ENCODE results near the gene KCNK13. TPM values are rescaled to one million over a fixed set of nuclear protein-coding genes. Genes with fewer than 3 reads are reported as not detected.
"Not testable (repeated sequence)": the region's sequence is repeated elsewhere in the genome, so short reads cannot be mapped to it uniquely, and the experiment has no call there.

Gene KCNK13
- polyA plus RNA-seq (ENCODE audit: low read depth in 6 of 6): not detected

DNA sequence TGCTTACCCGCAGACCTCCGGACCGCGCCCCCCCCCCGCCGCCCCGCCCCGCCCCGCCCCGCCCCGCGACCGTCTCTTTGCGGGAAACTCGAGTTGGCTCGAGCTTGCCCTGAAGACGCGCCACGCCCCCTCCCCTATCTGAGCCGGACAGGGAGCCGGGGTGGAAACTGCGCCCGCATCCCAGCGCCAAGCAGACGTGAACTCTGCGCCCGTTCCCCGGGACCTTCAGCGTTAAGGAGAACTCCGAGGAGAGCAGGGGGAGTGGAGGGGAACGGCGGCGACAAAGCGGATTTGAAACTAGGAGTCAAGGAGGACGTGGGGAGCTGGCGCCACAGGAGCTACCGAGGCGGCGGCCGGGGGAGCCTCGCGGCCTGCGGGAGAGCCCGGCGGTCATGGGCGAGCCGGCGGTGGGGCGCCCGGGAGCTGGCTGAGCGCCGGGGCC lies at the start of gene KCNK13:
Gene KCNK13, plus strand, starts transcription at position 310 of the 442 bp plus-strand sequence. CDS start 212 bp downstream, outside the sequence.
- ATAC-seq (ENCODE audit: low read depth in 2 of 2) (peak in 1 of 2 donors; percentile 24), DNase-seq (no peak)
- Mint-ChIP-seq H3K4me1 (peaks cover 14 to 26% (median 15%) of the 10 kb centered on the region in 3 donors), H3K36me3 (peaks cover 4 to 10% of the 10 kb centered on the region in 2 donors), H3K9me3 (peaks cover 0 to 19% (median 5%) of the 10 kb centered on the region in 7 donors), H3K27ac (peak within 1 kb of the TSS in 1 of 6 donors; percentile 74), H3K4me3 (peak within 1 kb of the TSS; percentile 79 to 92 (median 86)), H3K27me3 (peaks cover 60 to 67% (median 66%) of the 10 kb centered on the region in 3 donors)

DNA sequence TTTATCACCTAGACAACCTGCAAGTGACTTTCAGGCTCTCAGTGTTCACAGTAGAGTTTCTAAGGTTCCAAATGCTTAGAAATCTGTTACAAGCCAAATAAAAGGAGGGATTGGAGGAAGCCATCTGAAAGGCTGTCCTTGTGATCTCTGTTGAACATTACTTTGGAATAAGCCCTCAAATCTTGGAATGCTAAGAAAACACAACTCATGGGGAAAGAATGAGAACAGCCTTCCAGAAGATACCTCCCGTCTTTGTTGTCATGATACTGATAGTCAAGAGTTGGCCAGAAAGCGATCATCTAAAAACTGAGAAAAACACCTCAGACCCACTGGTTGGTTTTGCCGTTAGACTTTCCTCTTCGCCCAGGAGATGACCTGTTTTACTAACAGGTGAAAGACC lies 44.4 kb upstream of the KCNK13 start:
- Mint-ChIP-seq H3K36me3 (peaks cover 37 to 52% of the 10 kb centered on the region in 2 donors), H3K4me1 (peaks cover 0 to 5% (median 0%) of the 10 kb centered on the region in 3 donors), H3K27me3 (no peaks in the 10 kb centered on the region), H3K9me3 (peaks cover 0 to 11% (median 5%) of the 10 kb centered on the region in 7 donors), H3K27ac (no peak overlapping the region), H3K4me3 (no peak overlapping the region)
- DNase-seq (no peak), ATAC-seq (ENCODE audit: low read depth in 2 of 2) (no peak)

DNA sequence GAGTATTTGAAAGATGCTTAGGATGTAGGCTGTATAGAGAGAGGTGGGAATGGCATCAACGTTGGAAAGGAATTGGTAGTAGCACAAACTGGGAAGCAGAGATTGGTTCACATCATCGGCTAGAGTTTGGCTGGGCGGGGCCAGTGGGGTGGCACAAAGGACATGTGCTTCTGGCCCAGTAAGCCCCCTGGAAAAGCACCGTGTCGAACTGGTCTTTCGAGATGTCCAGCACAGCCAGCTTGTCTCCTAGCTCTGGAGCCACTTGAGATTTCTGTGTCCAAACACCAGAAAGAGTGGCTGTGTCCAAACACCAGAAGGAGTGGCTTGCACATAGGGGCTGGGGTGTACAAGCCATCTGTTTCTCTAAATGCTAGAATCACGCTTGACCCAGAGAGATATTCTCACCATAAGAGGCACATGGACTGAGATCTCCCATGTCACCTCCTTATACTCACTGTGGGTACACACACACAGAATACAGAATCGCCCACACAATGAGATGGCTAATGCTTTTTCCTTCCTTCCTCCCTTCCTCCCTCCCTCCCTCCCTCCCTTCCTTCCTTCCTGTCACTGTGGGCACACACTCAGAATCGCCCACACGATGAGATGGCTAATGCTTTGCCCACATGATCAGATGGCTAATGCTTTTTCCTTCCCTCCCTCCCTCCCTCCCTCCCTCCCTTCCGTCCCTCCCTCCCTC lies 41.8 kb upstream of the KCNK13 start:
- Mint-ChIP-seq H3K27me3 (no peaks in the 10 kb centered on the region), H3K27ac (no peak overlapping the region), H3K4me3 (no peak overlapping the region), H3K36me3 (peaks cover 46 to 59% of the 10 kb centered on the region in 2 donors), H3K9me3 (no peaks in the 10 kb centered on the region), H3K4me1 (peaks cover 0 to 7% (median 5%) of the 10 kb centered on the region in 3 donors)
- ATAC-seq (ENCODE audit: low read depth in 2 of 2) (no peak), DNase-seq (no peak)

DNA sequence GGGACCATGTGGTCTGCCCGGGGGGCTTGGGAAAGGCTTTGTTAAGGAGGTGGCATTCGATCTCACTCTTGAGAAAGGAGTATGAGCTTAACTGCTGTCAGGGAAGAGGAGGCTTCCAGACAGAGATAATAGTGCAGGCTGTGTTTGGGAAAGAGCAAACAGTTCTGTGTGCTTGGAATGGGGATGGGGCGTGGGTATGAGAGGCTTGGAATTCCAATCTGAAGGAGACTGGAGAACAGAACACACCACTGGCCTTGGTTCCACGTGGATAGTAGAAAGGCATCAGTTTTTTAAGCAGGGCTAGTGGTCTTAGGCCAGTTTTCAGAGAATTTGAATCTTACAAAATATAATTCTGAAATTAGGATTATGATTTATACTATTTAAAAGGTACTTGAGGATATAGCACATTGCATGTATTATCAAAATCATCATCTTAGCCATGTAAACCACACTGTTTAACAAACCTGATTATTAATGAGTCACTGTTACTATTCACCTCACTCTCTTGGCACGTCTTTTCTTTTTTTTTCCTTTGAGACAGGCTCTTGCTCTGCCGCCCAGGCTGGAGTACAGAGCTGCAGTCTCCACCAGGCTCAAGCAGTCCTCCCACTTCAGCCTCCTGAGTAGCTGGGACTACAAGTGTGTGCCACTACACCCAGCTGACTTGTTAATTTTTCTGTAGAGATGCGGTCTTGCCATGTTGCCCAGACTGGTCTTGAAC lies 38.5 kb upstream of the KCNK13 start:
- no peak for ATAC-seq (ENCODE audit: low read depth in 2 of 2)
- peaks cover 0 to 5% (median 0%) of the 10 kb centered on the region in 7 donors for H3K9me3 Mint-ChIP-seq
- peaks cover 0 to 7% (median 0%) of the 10 kb centered on the region in 3 donors for H3K4me1 Mint-ChIP-seq
- peaks cover 43 to 63% of the 10 kb centered on the region in 2 donors for H3K36me3 Mint-ChIP-seq
- no peak overlapping the region for H3K4me3 Mint-ChIP-seq
- H3K27ac Mint-ChIP-seq: peak overlapping the region in 3 of 6 donors; percentile 58 to 94 (median 67)
- H3K27me3 Mint-ChIP-seq: no peaks in the 10 kb centered on the region
- no peak for DNase-seq

DNA sequence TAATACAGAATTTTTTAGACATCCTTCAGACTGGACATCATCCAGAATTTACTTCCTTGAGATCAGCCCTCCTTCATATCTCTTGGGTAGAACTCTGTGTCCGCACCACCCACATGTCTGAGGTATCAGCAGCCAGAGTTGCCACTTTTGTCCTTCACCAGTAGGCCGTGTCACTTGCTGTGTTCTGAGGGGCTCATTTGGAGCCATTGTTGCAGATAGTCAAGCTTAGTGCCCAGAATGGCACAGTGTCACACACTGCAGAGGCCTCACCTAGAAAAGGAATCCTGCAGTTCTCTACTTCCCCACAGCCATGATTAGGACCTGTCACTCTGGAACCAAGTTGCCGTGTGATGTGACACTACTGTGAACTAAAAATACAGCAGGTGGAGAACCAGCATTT lies 36.9 kb upstream of the KCNK13 start:
- Mint-ChIP-seq H3K36me3 (peaks cover 37 to 55% of the 10 kb centered on the region in 2 donors), H3K27ac (no peak overlapping the region)

GRCh38 chr14:90026608-90027007 lies 35.2 kb upstream of the KCNK13 start:
- H3K4me1 Mint-ChIP-seq; H3K27ac Mint-ChIP-seq; H3K27me3 Mint-ChIP-seq; H3K4me3 Mint-ChIP-seq; ATAC-seq (ENCODE audit: low read depth in 2 of 2); H3K9me3 Mint-ChIP-seq; DNase-seq: not testable (repeated sequence)
- peaks cover 36 to 52% of the 10 kb centered on the region in 2 donors for H3K36me3 Mint-ChIP-seq

More for the DNA sequence above, 36.9 kb upstream of the KCNK13 start:
- no peak for ATAC-seq (ENCODE audit: low read depth in 2 of 2)
- Mint-ChIP-seq H3K4me3 (no peak overlapping the region), H3K27me3 (no peaks in the 10 kb centered on the region), H3K9me3 (peaks cover 0 to 5% (median 0%) of the 10 kb centered on the region in 7 donors), H3K4me1 (peaks cover 0 to 7% (median 0%) of the 10 kb centered on the region in 3 donors)
- no peak for DNase-seq

DNA sequence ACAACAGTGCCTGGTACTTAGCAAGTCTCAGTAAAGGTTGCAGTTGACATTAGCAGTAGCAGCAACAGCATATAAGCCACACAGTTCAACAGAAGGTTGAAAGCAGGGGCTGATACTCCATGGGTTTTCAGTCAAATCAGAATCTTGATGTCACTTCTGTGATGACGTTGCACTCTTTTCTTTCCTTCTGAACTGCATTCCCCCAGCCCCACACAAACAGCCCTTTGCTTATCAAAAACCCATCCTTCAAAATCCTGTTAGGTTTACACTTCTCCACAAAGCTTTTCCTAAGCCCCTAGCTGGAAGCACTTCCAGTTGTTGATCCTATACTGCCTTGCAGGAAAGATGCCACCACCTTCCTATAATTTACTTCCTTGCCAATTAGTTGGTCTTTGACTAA lies 34.0 kb upstream of the KCNK13 start:
- Mint-ChIP-seq H3K4me3 (no peak overlapping the region), H3K27ac (no peak overlapping the region), H3K4me1 (peaks cover 0 to 7% (median 0%) of the 10 kb centered on the region in 3 donors), H3K36me3 (peaks cover 44 to 49% of the 10 kb centered on the region in 2 donors), H3K27me3 (no peaks in the 10 kb centered on the region), H3K9me3 (peaks cover 0 to 5% (median 0%) of the 10 kb centered on the region in 7 donors)
- DNase-seq (no peak), ATAC-seq (ENCODE audit: low read depth in 2 of 2) (no peak)

- Mint-ChIP-seq H3K36me3 (peaks cover 37 to 41% of the 10 kb centered on the region in 2 donors), H3K4me1 (no peaks in the 10 kb centered on the region), H3K9me3 (no peaks in the 10 kb centered on the region), H3K27ac (no peak overlapping the region), H3K27me3 (no peaks in the 10 kb centered on the region), H3K4me3 (no peak overlapping the region)
- no peak for DNase-seq
- no peak for ATAC-seq (ENCODE audit: low read depth in 2 of 2)
These were observed 27.6 kb upstream of the KCNK13 start for GRCh38 chr14:90034156-90034555.

DNA sequence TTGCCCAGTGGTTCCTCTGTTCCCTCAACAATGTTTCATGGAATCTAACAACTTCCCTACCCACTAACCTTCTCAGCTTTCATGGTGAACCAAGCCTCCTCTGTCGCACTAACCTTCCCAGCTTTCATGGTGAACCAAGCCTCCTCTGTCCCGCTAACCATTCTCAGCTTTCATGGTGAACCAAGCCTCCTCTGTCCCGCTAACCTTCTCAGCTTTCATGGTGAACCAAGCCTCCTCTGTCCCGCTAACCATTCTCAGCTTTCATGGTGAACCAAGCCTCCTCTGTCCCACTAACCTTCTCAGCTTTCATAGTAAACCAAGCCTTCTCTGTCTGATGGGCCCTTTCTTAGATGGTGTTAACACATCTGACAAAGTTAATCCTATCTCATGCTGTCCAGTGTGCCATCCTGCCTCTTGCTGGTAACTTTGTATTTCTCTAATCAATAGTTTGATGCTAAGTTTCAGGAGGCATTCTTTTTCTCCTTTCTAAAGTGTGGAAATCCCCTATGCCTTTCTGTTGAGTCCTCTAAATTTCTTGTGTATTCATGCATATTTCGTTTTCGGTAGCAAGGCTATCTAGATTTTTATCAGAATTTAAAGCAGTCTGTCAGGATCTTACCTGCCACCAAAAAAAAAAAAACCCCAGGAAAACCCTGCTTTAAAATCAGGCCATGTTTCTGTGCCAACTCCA lies 26.8 kb upstream of the KCNK13 start:
- Mint-ChIP-seq H3K4me3 (no peak overlapping the region), H3K27ac (peak overlapping the region in 1 of 6 donors; percentile 30), H3K9me3 (no peaks in the 10 kb centered on the region), H3K27me3 (no peaks in the 10 kb centered on the region), H3K4me1 (no peaks in the 10 kb centered on the region), H3K36me3 (peaks cover 44 to 49% of the 10 kb centered on the region in 2 donors)
- DNase-seq (no peak), ATAC-seq (ENCODE audit: low read depth in 2 of 2) (no peak)

DNA sequence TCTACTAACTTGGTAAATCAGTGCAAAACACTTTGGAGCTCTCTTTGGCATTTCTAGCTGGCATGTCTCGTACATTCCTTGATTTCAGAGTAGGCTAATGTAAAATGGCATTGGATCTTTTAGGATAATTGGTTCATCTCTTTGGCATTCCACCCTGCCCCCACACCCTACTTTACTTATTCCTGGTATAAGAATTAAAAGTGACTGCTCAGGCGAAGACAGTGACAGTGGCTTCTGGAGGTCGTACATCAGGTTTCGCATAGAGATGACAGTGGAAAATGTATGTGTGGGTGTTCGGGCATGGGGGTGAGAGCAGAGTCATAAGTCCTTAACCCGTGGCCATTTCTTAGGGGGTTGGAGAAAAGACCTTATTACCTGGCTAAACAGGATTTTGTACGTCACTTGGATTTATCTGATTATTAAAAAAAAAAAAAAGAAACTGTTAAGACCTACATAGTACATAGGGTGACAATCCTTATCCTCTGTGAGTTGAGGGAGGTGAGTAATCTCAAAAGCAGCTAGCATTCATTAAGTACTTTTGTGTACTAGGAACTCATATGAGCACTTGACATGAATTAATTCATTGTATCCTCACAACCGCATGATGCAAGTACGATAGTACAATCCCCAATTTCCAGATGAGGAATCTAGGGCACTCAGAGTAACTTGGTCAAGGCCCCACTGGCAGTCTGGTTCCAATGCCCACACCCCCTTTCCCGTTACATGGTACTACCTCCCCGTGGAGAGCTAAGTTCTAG lies 22.4 kb upstream of the KCNK13 start:
- H3K27me3 Mint-ChIP-seq: no peaks in the 10 kb centered on the region
- H3K9me3 Mint-ChIP-seq: no peaks in the 10 kb centered on the region
- no peak for DNase-seq
- ATAC-seq (ENCODE audit: low read depth in 2 of 2): no peak
- no peak overlapping the region for H3K4me3 Mint-ChIP-seq
- H3K27ac Mint-ChIP-seq: peak overlapping the region in 1 of 6 donors; percentile 64
- H3K36me3 Mint-ChIP-seq: peaks cover 44 to 54% of the 10 kb centered on the region in 2 donors
- H3K4me1 Mint-ChIP-seq: peaks cover 0 to 4% (median 0%) of the 10 kb centered on the region in 3 donors

- no peaks in the 10 kb centered on the region for H3K27me3 Mint-ChIP-seq
- H3K36me3 Mint-ChIP-seq: peaks cover 35 to 52% of the 10 kb centered on the region in 2 donors
- peak overlapping the region in 1 of 6 donors; percentile 12 for H3K27ac Mint-ChIP-seq
- H3K4me1 Mint-ChIP-seq: peaks cover 0 to 4% (median 0%) of the 10 kb centered on the region in 3 donors
- no peak overlapping the region for H3K4me3 Mint-ChIP-seq
- no peaks in the 10 kb centered on the region for H3K9me3 Mint-ChIP-seq
- ATAC-seq (ENCODE audit: low read depth in 2 of 2) (no peak), DNase-seq (no peak)
These were observed 21.4 kb upstream of the KCNK13 start for GRCh38 chr14:90040411-90040810.

DNA sequence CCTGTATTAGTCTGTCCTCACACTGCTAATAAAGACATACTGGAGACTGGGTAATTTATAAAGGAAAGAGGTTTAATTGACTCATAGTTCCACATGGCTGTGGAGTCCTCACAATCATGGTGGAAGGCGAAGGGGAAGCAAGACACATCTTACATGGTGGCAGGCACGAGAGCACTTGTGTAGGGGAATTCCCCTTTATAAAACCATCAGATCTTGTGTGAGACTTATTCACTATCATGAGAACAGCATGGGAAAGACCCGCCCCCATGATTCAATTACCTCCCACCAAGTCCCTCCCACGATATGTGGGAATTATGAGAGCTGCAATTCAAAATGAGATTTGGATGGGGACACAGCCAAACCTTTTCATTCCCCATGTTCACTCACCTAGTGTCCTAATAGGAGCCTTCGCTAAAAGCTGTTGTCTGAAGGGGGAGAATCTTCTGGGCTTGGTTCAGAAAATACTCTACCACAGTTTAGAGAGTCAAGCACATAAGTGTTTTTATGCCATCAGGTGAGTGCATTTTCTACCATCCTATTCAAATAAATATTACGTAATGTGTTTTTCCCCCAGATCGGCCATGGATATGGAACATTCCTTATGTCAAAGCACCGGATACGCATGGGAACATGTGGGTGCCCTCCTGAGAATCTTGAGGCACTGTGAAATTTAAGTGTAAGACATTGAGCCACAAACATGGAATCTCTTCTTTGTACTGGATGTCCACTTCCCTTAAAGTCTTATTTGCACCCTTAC lies 19.1 kb upstream of the KCNK13 start:
- no peak for DNase-seq
- no peaks in the 10 kb centered on the region for H3K9me3 Mint-ChIP-seq
- H3K4me3 Mint-ChIP-seq: no peak overlapping the region
- peaks cover 0 to 4% (median 0%) of the 10 kb centered on the region in 3 donors for H3K4me1 Mint-ChIP-seq
- peaks cover 31 to 42% of the 10 kb centered on the region in 2 donors for H3K36me3 Mint-ChIP-seq
- no peak for ATAC-seq (ENCODE audit: low read depth in 2 of 2)
- peak overlapping the region in 1 of 6 donors; percentile 20 for H3K27ac Mint-ChIP-seq
- H3K27me3 Mint-ChIP-seq: no peaks in the 10 kb centered on the region
